B cell (primary cell): ENCODE data around the gene SEPHS2.

Experiments used
- EZH2 ChIP-seq: IDR thresholded peaks from 2 replicates; pipeline ENCODE4 v1.6.1; 2012; ENCODE audit warnings: borderline replicate concordance, low read depth, mild to moderate bottlenecking, moderate library complexity, low read length; ENCODE audit not compliant: insufficient read depth, poor library complexity, severe bottlenecking
- TF ChIP-seq, protein P1 (sequence below): fragments of 200-600 bp; IDR thresholded peaks from one replicate; pipeline ENCODE4 v1.8.0; 2022; ENCODE audit warnings: antibody characterized with exemption, mild to moderate bottlenecking

- TF ChIP-seq, protein P1, sequence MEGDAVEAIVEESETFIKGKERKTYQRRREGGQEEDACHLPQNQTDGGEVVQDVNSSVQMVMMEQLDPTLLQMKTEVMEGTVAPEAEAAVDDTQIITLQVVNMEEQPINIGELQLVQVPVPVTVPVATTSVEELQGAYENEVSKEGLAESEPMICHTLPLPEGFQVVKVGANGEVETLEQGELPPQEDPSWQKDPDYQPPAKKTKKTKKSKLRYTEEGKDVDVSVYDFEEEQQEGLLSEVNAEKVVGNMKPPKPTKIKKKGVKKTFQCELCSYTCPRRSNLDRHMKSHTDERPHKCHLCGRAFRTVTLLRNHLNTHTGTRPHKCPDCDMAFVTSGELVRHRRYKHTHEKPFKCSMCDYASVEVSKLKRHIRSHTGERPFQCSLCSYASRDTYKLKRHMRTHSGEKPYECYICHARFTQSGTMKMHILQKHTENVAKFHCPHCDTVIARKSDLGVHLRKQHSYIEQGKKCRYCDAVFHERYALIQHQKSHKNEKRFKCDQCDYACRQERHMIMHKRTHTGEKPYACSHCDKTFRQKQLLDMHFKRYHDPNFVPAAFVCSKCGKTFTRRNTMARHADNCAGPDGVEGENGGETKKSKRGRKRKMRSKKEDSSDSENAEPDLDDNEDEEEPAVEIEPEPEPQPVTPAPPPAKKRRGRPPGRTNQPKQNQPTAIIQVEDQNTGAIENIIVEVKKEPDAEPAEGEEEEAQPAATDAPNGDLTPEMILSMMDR = no peak
- TF ChIP-seq EZH2 = no peak
Measured at GRCh38 chr16:30414159-30414558, 31.5 kb downstream of the SEPHS2 start.
